Myocyte (in vitro differentiated cells): ENCODE data around the gene ARFGEF3. TPM values are rescaled to one million over a fixed set of nuclear protein-coding genes. Genes with fewer than 3 reads are reported as not detected.
A peak's percentile ranks its signal among the peaks of the same experiment; 100 is the strongest.

Source experiments
- DNase-seq: peaks from one replicate; pipeline ENCODE4 v3.0.0-alpha.2; 2012; ENCODE audit warnings: low read depth
- total RNA-seq: library from RNA; depleted of rRNA; stranded (reverse); fragments of >200 nt; gene quantifications from 2 replicates; pipeline ENCODE4 v1.2.3, GENCODE V29; 2014

Gene ARFGEF3
- total RNA-seq, 1 donor from 2014 or later = 0.03 TPM

DNA sequence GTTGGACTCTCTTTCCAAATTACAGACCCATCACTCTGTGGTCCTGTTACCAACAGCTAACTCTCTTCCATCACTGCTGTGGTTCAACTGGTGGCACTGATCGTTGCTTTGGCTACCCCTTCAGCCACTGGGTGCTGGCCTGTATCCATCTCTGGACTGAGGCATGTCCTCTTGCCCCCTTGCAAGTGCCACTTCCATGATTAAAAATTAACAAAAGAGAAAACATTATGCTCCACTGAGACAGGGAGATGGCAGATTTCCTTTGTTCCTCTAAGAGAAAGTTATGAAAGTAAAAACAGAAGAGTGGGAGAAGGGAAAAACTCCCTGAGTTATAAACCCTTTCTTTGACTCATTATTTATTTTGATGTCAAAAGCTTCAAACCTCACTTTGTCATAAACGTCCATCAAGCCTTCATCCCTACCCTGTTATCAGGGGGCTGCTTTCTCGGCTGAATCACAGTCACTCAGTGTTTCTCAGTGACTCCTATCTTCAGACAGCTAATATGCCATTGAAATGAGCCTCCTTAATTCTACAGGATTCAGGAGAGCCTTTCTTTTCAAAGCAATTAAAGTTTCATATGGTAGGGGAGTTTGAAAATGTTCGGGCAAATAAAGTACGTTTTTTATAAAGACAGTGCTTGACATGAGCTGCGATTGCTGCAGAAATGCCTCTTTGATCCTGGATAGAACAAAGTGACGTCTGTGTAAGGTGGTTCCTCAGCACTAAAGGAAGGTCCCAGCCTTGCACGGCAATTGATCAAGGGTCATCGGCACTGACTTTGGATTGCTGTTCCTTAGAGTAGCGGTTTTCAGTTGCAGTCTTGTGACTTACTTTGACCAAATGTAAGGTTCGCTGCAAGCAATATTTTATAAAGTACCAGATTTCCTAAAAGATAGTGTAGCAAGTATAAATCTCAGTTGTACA is 106.5 kb downstream of the ARFGEF3 start:
- DNase-seq = no peak

DNA sequence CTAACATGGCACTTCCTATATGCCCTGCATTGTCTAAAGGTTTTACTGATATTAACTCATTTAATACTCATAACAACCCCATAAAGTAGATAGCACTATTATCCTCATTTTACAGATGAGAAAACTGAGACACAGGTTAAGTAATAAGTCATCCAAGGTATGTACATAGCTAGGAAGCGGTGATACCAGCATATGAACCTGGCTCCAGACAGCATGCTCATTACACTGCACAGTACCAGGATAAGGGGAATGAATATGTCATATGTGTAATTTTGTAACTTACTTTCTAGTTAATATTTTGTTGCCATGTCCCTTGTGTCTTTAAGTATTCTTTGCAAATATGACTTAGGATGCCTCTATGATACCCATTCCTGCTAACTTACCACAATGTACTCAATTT is 109.7 kb downstream of the ARFGEF3 start:
- DNase-seq = no peak

DNA sequence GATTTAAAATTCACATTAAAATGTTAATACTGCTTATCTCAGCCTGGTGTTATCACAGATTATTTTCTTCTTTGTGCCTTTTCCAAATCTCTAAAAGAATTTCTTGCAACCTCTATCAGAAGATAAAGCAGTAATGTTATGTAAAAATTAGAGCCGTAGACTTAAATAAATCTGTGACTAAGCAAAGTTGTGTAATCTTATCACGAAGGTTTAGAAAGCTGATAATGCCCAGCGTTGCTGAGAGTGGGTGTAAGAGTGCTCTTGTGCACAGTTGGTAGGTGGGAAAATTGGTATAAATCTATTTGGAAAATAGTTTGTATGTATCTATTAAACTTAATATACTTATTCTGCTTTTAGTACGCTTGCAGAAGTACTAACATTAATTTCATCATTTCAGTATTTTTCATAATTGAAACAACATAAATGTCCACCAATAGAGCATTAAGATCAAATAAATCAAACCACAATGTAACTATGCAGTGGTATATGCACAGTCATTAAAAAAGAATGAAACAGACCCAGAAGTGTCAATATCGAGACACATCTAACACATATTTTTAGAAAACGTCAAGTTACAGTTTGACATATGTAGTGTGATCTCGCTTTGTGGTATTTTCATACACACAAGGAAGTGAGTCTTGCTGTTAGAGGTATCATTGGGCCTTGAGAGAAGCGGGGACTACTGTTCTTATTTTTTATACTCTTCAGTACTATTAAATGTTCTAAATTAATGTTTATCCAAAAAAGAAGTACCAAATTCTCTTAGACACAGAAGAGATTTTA is 111.0 kb downstream of the ARFGEF3 start:
- no peak for DNase-seq

DNA sequence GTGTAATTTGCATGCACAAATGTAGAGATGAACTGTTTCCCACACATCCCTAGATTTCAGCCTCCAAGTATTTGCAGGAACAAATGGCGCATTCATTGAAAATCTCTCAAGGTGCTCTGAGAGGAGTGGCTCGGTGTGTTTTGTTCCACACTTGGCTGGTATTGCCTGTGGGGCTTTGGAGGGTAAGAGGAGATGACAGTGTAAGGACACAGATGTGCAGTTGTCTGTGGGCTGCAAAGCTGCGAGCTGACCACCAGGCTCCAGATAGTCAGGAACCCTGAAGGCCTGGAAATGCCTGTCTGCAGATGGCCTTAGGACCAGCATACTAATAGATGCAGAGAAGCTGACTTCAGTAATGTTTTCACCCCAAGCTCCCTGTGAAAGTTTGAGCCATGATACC is 114.2 kb downstream of the ARFGEF3 start:
- no peak for DNase-seq

DNA sequence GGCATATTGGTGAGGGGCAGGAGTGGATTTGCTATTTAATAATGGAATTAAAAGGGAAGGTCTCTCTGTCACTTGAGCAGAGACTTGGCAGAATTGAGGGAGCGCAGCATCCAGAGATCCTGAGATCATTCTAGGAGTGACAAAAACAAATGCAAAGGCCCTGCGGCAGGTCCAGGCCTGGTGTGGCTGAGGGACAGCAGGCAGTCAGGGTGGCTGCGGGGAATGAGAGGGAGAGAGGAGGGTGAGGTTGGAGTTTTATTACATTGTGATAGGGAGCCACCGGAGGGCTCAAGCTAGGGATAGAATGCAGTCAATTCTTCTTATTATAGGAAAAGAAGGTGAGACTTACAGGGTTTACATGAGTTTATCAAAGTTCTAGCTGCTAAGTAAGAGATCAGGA is 116.1 kb downstream of the ARFGEF3 start:
- no peak for DNase-seq

DNA sequence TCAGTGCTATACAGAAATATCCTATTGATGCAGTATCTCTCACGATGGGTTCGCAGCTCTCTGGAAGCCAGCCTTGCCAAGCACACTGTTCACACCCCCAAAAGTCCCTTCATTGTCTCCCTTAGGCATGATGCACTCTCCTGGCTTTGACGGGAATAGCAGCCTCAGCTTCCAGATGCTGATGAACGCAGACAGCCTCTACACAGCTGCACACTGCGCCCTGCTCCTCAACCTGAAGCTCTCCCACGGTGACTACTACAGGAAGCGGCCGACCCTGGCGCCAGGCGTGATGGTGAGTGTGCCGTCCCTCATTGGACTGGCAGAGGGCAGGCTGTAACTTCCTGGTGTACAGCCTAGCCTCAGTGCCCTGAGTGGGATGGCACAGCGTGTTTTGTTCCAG is 116.6 kb downstream of the ARFGEF3 start:
- DNase-seq = peak; percentile 2

DNA sequence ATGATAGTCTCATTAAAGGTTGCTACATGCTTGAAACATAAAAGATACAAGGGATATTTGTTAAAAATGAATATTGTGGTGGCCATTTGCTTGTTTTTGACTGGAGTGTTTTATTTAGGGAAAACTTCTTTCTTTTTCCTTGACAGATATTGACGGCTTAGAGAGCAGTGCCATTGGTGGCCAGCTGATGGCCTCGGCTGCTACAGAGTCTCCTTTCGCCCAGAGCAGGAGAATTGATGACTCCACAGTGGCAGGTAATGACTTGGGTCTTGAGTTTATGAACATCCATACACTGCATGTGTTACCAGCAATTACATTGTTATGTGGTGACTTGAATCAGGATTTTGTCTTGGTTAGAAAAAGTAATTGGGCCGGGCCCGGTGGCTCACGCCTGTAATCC is 124.1 kb downstream of the ARFGEF3 start:
- DNase-seq = no peak

DNA sequence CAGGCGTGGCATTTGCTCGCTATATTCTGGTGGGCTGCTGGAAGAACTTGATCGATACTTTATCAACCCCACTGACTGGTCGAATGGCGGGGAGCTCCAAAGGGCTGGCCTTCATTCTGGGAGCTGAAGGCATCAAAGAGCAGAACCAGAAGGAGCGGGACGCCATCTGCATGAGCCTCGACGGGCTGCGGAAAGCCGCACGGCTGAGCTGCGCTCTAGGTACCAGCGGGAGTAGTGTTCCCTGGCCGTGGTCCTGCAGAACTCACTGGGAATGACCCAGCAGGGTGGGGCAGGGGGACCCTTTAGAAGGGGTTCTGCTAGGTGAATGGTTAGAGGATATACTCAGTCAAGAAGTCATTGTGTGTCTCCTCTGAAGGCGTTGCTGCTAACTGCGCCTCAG is 125.0 kb downstream of the ARFGEF3 start:
- DNase-seq = no peak

DNA sequence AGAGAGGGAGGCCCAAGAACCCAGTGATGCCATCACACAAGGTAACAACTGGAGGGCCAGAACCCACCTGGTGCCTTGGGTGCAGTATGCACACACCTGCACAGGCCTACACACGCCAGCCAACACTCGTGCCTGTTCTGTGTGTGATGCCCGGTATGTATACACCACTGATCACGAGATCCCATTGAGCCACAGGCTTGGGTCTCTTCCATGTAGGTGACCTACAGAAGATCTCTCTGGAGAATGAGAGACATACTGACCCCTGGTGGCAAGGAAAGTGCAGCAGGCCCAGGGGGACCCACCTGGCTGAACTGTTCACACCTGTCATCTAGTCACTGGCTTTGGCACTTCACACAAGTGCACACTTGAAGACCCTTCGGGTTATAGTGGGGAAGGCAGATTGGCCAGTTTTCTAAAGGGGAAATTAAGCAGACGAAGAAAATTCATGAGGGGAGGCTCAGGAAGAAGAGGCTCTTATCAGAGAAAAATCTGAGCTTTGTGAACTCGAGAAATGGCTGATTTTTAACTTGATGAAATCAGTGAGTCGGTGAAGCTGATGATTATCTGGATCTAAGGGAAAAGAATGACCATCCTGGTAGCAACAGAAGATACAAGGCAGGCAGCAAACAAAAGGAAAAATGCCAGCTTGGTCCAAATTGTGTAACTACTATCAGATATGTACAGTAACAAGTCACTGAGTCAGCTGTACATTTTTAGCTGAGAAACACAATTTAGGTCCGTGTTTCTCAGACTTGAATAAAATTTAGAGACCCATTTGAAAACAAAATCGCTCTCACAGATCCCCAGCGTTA is 125.6 kb downstream of the ARFGEF3 start:
- DNase-seq = no peak

DNA sequence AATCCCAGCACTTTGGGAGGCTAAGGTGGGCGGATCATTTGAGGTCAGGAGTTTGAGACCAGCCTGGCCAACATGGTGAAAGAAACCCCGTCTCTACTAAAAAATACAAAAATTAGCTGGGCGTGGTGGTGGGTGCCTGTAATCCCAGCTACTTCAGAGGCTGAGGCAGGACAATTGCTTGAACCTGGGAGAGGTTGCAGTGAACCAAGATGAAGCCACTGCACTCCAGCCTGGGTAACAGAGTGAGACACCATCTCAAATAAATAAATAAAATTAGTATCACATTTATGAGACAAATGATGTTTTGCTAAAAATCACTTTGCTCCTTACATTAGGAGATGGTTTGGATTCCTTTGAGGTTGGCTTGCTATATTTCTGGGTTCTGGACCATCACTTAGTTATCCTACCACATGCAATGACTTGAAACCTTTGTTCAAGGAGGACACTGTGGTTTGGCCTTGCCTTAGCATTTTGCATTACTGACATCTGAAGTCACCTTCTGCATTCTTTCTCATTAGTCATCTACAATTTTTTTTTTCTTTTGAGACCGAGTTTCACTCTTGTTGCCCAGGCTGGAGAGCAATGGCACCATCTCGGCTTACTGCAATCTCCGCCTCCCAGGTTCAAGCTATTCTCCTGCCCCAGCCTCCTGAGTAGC is 126.8 kb downstream of the ARFGEF3 start:
- peak; percentile 56 for DNase-seq

DNA sequence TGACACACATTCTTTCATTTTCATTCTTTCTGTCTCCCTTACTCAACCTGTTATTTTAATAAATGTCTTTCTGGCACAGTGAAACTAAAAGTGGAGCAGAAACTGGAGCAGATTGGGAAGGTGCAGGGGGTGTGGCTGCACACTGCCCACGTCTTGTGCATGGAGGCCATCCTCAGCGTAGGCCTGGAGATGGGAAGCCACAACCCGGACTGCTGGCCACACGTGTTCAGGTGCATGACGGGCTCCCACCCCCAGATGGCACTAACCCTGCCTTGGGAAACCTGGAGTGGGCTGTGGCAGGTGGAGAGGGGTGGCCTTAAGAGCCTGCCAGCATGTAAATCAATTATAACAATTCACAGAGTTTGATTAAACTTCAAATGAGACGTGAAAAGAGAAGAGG is 128.0 kb downstream of the ARFGEF3 start:
- DNase-seq = no peak

DNA sequence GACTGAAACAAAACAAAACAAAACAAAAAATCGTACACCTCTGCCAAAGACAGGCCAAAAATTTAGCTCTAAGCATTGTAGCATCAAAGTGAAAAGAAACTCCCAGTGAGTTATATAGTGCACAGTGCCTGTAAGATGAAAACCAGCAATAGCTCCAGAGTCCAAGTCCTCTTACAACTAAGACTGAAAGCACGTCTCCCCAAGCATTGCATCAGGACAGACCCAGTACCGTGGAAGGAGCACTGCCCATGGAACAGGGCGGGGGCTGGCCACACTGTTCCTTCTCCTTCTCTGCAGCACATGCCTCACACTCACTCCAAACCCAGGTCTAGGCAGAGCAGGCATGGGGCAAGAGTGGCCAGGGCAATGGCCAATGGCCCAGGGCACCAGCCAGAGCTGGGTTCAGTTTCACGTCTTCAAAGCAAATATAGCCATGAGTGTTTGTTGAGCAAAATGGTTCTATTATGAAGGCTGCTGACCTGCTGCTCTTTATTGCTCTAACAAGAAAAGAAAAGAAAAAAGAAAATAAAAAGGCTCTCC is 128.8 kb downstream of the ARFGEF3 start:
- no peak for DNase-seq

DNA sequence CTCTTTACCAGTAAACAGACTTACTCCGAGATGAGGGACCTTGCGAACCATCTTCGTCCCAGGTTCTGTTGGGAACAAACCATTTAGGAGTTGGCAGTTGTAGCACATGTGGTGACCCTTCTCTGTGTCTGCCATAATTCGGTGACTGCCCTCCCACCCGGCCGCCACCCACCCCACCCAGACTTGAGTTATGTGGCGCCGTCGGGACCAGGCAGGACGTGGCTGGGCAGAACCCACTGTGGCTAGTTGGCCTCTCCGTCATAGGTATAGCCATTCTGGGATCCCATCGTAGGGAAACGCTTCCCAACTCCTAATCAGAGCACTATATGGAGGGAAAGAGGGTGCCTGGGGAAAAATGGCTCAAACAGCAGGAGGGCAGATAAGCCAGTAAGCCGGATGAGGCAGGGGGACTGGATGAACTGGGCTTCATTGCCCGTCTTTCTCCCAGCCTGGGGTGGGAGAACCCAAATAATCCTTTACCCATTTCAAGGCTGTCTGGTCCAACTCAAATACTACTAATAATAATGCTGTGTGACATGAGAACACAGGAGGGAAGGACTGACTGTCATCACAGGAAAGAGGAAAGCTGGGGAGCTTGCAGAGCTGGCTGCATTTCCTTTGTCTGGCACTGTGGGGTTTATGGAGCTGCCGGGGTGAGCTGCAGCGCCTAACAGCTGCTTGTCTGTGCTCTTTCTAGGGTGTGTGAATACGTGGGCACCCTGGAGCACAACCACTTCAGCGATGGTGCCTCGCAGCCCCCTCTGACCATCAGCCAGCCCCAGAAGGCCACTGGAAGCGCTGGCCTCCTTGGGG is 129.5 kb downstream of the ARFGEF3 start:
- no peak for DNase-seq

DNA sequence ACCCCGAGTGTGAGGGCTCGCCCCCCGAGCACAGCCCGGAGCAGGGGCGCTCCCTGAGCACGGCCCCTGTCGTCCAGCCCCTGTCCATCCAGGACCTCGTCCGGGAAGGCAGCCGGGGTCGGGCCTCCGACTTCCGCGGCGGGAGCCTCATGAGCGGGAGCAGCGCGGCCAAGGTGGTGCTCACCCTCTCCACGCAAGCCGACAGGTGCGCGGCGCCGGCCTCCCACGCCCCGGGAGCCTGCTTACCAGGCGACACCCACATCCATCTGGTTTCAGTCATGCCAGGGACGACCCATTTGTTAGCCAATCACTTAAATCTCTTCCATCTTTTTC is 130.1 kb downstream of the ARFGEF3 start:
- DNase-seq = no peak

DNA sequence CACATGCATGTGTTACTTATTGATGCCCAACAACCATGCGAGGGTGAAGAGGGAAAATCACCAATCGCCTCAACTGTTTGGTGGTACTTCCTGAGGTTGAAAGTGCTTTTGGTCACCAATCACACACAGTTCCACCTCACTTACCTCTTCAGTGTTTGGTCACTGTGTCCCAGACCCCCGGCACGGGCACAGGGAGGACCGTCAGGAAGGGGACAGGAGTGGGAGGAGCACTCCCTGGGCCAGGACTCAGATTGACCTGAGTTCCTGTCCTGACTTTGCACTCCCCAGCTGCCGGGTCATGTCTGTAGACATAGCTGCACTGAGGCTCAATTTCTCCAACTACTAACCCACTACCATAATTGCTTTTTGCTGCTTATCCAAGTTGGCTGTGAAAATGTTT is 130.7 kb downstream of the ARFGEF3 start:
- no peak for DNase-seq

DNA sequence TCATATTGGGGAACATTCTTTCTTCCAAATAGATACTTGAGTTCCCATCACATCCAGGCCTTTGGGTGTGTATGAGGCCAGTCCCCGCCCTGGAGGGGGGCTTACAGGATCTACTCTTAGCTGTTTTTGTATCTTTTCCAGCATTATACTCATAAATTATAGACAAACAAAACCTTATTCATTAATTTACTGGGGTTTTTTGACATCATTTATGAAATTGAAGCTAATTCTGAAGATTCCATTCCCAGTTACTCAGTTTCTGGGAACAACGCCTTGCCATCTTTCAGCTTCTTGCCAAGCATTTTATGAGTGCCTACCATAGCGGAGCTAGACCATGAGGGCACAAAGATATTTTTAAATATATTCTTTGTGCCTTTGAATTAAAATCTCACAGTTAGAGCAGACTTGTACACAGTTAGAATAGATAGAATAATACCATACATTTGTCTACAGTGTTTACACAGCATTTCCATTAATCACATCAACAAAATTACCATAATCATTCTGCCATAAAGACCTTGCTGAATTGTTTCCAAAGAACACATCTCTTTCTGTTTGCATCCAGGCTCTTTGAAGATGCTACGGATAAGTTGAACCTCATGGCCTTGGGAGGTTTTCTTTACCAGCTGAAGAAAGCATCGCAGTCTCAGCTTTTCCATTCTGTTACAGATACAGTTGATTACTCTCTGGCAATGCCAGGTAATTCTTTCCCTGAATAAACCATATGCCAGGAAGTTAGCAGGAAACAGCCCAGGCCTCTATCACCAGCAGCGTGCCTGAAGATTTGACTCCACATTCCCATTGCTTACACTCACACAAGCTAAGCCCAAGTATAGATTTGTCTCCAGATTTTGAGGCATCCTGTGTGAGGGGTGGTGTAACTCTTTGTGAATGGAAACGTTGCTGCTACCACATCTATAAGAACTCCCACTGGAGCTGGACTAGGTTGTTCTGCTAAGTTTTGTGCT is 132.0 kb downstream of the ARFGEF3 start:
- DNase-seq = no peak

DNA sequence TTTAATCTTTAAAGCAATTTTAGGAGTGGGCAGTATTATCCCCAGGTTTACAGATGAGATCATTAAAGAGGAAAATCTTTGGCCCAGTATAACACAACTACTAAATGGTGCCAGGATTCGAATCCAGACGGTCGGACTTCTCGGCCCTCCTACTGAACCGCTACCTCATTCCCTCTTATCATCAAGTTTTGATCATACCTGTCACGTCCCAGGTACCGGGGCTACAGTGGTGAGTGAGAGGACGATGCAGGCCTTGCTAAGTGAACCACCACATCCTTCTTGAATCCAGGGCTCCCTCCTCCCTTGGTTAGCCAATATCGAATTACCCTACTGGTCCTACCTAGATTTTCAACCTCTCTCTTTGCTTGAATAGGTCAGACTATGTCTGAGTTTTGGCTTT is 134.6 kb downstream of the ARFGEF3 start:
- no peak for DNase-seq

DNA sequence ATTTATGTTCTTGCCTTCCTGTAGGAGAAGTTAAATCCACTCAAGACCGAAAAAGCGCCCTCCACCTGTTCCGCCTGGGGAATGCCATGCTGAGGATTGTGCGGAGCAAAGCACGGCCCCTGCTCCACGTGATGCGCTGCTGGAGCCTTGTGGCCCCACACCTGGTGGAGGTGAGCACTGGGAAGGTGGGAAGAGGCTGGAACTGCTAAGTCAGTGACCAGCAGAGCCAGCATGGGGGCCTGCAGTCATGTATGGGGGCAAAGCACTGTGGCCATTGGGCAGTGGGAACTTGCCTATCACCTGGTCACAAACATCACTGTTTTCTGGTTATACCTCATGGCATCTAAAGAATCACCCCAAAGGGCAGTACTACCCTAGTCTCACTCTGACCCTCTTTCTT is 135.0 kb downstream of the ARFGEF3 start:
- DNase-seq = no peak

DNA sequence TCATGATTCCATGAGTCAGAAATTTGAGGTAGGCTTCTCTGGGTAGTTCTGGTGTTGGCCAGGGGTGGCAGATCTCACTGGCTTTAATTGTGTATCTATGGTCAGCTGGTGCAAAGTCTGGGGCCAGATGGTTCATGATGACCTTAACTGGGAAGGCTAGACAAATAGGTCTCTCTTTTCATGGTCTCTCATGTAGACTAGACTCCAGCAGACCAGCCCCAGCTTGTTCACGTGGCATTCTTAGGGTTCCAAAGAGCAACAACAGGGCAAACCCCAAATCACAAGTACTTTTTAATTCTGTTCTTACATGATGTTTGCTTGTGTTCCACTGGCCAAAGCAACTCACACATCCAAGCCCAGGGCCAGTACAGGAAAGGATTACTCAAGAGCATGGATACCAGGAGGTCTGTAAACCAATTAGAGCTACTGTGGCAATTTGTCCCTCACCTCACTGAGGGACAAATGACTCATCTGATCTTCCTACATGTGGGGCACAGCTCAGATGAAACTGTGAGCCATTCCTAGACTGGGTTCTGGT is 136.1 kb downstream of the ARFGEF3 start:
- peak; percentile 19 for DNase-seq
